Activated naive CD8-positive, alpha-beta T cell treated with anti-CD3 and anti-CD28 coated beads, Interleukin-2, amount 10 ng/mL, durations not matched to agents 7 days and 5 days (primary cell): ENCODE measurements around the gene JMJD6. TPM values are rescaled to one million over a fixed set of nuclear protein-coding genes. Genes with fewer than 3 reads are reported as not detected.

Source experiments
- ATAC-seq: fragments of 150-1000 bp; cut with Tn5 transposase; one replicate; pipeline ENCODE4 v1.10.0; 2021; ENCODE audit warnings: low read depth, moderate library complexity
- POLR2A ChIA-PET: fragments of 350-600 bp; sonication (Branson Sonifier 250); formaldehyde crosslinking; loops from one replicate; lab custom pipeline; 2021; ENCODE audit warnings: antibody characterized with exemption; lab: Charles Lee
- DNase-seq: peaks from one replicate; pipeline ENCODE4 v3.0.0; 2021
- H3K27ac Mint-ChIP-seq: one replicate; pipeline ENCODE4 v1.8.0; 2022; ENCODE audit warnings: mild to moderate bottlenecking, mixed read lengths
- H3K27me3 Mint-ChIP-seq: one replicate; pipeline ENCODE4 v1.8.0; 2022; ENCODE audit warnings: mild to moderate bottlenecking, moderate library complexity, mixed read lengths
- H3K36me3 Mint-ChIP-seq: one replicate; pipeline ENCODE4 v1.8.0; 2021; ENCODE audit warnings: mild to moderate bottlenecking, mixed read lengths
- H3K4me1 Mint-ChIP-seq: one replicate; pipeline ENCODE4 v1.8.0; 2021; ENCODE audit warnings: mixed read lengths
- H3K4me3 Mint-ChIP-seq: one replicate; pipeline ENCODE4 v1.8.0; 2022; ENCODE audit warnings: mild to moderate bottlenecking, moderate library complexity, mixed read lengths
- H3K9me3 Mint-ChIP-seq: one replicate; pipeline ENCODE4 v1.8.0; 2021; ENCODE audit warnings: mixed read lengths
- microRNA-seq: library from miRNA; unstranded; fragments of <30 nt; microRNA quantifications from one replicate; pipeline ENCODE4 v1.2.0, GENCODE V29; 2022
- total RNA-seq, 2 experiments: library from RNA; stranded (reverse); gene quantifications; one replicate each; pipeline ENCODE4 v1.2.3, GENCODE V29; 2021

Gene JMJD6
- total RNA-seq, 2 experiments from 2014 or later: 55.0 to 58.9 TPM

DNA sequence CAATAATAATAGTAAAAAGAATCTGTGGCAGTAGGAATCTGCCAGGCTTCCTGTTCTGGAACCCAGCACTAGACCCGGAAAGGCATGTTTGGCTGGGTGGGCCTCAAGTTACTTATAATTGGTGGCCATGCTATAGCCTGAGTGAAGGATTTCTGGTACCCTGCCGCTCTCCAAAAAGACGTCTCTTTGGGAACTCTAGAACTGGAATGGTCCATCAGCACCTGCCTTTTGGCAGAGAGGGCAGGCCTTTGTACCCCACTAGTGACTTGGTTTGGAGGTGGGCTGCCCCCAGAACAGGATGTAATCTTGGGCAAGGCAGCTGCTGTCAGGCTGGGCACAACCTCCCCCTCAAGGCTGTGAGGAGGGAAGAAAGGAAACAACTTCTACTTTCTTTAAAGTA is 53.5 kb downstream of the JMJD6 start:
- no peaks in the 10 kb centered on the region for H3K27me3 Mint-ChIP-seq
- DNase-seq: no peak
- H3K4me3 Mint-ChIP-seq: peak overlapping the region; percentile 89
- peaks cover 2% of the 10 kb centered on the region for H3K36me3 Mint-ChIP-seq
- ATAC-seq: no peak
- no peaks in the 10 kb centered on the region for H3K9me3 Mint-ChIP-seq
- H3K27ac Mint-ChIP-seq: peak overlapping the region; percentile 96
- peaks cover 32% of the 10 kb centered on the region for H3K4me1 Mint-ChIP-seq
- POLR2A ChIA-PET: interaction anchor here (1.5 to 2.1 kb wide), 2 partner anchors 116 to 180 kb away, joined by 3 to 22 read pairs; no protein-coding TSS in a partner anchor

DNA sequence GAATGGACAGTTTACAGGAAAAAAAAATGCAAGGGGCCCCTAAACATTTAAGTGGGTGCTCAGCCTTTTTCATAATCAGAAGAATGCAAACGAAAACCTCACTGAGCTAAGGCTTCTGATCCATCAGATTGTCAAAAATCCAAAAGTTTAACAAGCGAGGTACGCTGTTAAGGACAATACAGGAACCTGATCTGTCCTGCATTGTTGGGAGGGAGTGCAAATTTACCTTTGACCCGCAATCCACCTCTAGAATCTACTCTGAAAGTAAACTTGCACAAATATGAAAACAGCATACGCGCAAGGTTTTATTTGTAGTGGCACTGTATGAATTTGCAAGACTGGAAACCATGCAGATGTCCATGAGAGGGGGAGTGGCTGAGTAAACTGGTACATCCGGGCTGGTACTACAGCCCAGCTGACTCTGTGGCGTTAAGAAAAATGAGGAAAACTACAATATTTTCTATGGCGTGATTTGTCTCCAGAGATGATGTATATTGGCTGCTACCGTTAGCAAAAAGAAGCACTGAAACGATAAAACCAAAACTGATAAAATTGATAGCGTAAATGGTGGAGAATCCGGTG is 54.0 kb downstream of the JMJD6 start:
- ATAC-seq (no peak), DNase-seq (no peak)
- Mint-ChIP-seq H3K4me1 (peaks cover 32% of the 10 kb centered on the region), H3K4me3 (peak overlapping the region; percentile 89), H3K36me3 (peaks cover 2% of the 10 kb centered on the region), H3K27me3 (peaks cover 2% of the 10 kb centered on the region), H3K9me3 (no peaks in the 10 kb centered on the region), H3K27ac (peak overlapping the region; percentile 96)
- POLR2A ChIA-PET: interaction anchor here (1.0 to 2.1 kb wide), 12 partner anchors 9 to 179 kb away, joined by 3 to 22 read pairs (median 6); partner anchors contain the start of genes JMJD6, METTL23 and MFSD11

DNA sequence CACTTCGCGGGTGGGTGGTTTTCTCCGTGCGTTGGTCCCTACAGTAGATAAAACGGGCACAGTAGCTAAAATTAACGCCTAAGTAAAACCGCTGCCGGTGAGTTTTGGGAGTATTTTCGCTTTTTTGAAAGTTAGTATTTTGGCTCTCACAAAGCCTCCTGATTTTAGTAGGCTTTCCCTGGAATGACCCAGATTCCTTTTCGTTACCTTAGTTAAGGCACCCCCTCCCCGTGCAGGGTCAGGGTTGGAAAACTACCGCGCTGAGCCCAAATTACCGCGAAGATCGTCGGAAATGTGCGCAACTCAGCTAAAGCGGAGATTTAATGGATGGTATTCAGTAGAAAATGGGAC is 54.5 kb downstream of the JMJD6 start:
- Mint-ChIP-seq H3K36me3 (peaks cover 2% of the 10 kb centered on the region), H3K4me3 (peak overlapping the region; percentile 89), H3K9me3 (no peaks in the 10 kb centered on the region), H3K4me1 (peaks cover 32% of the 10 kb centered on the region), H3K27ac (peak overlapping the region; percentile 96), H3K27me3 (peaks cover 2% of the 10 kb centered on the region)
- POLR2A ChIA-PET: interaction anchor here (0.7 to 2.1 kb wide), 15 partner anchors 10 to 1459 kb away, joined by 3 to 22 read pairs (median 4); partner anchors contain the start of genes JMJD6, METTL23, MFSD11 and TMC8
- ATAC-seq (no peak), DNase-seq (no peak)

DNA sequence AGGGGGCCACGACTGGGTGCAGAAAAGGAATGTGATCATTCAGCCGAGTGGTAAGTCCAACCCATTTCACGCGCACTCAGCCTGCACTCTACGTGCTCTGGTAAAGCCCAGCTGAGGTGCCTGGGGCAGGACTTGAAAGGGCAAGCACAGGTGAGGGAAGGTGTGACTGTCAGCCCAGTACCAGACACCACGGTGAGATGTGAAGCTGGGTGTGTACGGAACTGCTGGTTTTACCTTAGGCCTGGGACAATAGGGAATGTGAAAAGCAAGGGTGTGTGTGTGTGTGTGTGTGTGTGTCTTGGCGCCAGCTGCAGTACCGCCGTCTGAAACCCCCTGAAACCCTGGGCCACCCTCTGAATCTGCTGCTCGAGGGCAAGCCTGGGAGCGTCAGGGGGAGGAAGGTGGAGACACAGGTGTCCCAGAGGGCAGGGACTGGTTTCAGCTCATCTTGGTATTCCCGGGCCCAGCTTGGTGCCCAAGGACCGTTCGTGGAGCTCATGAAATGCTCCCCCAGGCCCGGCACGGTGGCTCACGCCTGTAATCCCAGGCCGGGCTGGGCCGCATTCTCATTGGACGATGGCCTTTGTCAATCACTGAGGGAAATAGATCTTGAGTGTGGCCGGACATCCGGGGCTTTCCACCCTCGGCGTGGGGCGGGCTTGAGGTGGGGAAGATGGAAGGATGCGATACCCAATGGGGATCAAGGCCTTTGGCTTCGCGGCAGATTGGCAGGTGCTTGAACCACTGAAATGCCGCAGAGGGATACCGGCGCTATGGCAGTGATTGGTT is 55.1 kb downstream of the JMJD6 start:
- POLR2A ChIA-PET: interaction anchor here (0.6 to 2.1 kb wide), 16 partner anchors 10 to 1459 kb away, joined by 3 to 22 read pairs (median 4); partner anchors contain the start of genes JMJD6, METTL23, MFSD11 and TMC8
- Mint-ChIP-seq H3K4me1 (peaks cover 32% of the 10 kb centered on the region), H3K27ac (peak overlapping the region; percentile 96), H3K27me3 (peaks cover 2% of the 10 kb centered on the region), H3K36me3 (peaks cover 2% of the 10 kb centered on the region), H3K4me3 (peak overlapping the region; percentile 89), H3K9me3 (no peaks in the 10 kb centered on the region)
- ATAC-seq (peak; percentile 99), DNase-seq (peak; percentile 97)

DNA sequence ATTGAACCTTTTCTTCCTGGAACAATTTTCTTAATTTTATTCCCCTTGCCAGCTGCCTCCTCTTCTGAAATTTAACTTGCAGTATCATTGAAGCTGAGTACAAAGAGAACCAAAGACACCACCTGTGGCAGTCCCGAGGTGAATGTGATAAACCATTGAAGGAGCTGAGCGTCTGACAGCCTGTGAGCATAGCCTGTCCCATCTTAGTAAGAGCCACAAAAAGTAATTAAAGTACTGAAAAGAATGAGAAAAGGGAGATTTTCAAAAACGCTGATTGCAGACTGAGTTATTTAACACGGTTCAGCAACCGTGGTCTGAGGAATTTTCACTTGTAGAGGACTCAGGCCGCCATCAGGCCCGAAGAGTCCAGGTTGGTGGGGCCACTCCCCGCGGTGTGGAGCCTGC is 55.7 kb downstream of the JMJD6 start:
- peaks cover 2% of the 10 kb centered on the region for H3K27me3 Mint-ChIP-seq
- peak overlapping the region; percentile 89 for H3K4me3 Mint-ChIP-seq
- no peaks in the 10 kb centered on the region for H3K9me3 Mint-ChIP-seq
- POLR2A ChIA-PET: interaction anchor here (0.6 to 2.1 kb wide), 9 partner anchors 9 to 463 kb away, joined by 3 to 22 read pairs (median 6); partner anchors contain the start of genes JMJD6 and METTL23
- DNase-seq (no peak), ATAC-seq (no peak)
- H3K27ac Mint-ChIP-seq: peak overlapping the region; percentile 96
- H3K4me1 Mint-ChIP-seq: peaks cover 32% of the 10 kb centered on the region
- peaks cover 2% of the 10 kb centered on the region for H3K36me3 Mint-ChIP-seq

DNA sequence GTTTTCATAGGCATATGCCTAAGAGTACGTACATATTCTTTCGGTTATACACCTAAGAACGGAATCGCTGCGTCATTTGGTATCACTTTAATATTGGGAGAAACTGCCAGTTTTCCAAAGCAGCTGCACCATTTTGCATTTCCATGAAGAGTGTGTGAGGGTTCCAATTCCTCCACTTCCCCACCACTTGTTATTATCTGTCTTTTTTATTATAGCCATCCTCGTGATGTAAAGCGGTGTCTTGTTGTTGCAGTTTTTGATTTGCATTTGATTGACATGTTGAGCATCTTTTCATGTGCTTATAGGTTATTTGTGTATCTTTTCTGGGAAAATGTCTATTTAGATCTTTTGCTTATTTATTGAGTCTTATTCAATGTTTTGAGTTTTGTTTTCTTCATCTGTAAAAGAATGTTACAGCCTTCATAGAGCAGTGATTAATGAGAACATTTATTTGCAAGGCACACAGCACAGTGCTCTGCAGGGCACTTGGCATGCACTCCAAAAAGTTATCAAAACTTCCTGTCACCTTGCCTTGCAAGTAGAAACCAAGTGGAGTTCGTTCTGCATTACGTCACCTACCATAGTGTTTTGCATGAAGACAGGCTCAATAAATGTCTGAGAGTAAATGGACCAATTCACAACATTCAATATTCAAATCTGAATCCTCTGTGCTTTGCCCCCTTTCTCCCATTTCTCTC is 56.2 kb downstream of the JMJD6 start:
- DNase-seq (no peak), ATAC-seq (no peak)
- peaks cover 2% of the 10 kb centered on the region for H3K36me3 Mint-ChIP-seq
- peaks cover 2% of the 10 kb centered on the region for H3K27me3 Mint-ChIP-seq
- POLR2A ChIA-PET: interaction anchor here (0.6 kb wide), 1 partner anchor 155 kb away, joined by 3 read pairs; no protein-coding TSS in a partner anchor
- H3K4me1 Mint-ChIP-seq: peaks cover 32% of the 10 kb centered on the region
- peak overlapping the region; percentile 96 for H3K27ac Mint-ChIP-seq
- H3K4me3 Mint-ChIP-seq: peak overlapping the region; percentile 89
- no peaks in the 10 kb centered on the region for H3K9me3 Mint-ChIP-seq

Small RNA genes lying within 50 kb of the gene (microRNA-seq; reads per million reads assigned to microRNA genes)
- gene MIR636: 6.3 reads per million

Other genes with a start within 250 kb of the JMJD6 start
- 10 to 100 TPM; 65.1 to 67.2 TPM for gene RHBDF2, start 225.2 kb downstream of the JMJD6 start, total RNA-seq
- gene CYGB, start 188.9 kb downstream of the JMJD6 start, total RNA-seq: under 1 TPM in 1 of 2 experiments, not detected in 1; 0.37 TPM
- 1 to 10 TPM in 1 of 2 experiments, under 1 TPM in 1; 0.78 to 1.1 TPM for gene PRCD, start 186.6 kb downstream of the JMJD6 start, total RNA-seq
- gene ST6GALNAC2, start 140.7 kb downstream of the JMJD6 start, total RNA-seq: 1 to 10 TPM; 3.4 to 3.9 TPM
- gene ST6GALNAC1, start 82.8 kb downstream of the JMJD6 start, total RNA-seq: not detected
- 10 to 100 TPM; 34.4 to 37.2 TPM for gene MXRA7, start 15.6 kb downstream of the JMJD6 start, total RNA-seq
- gene METTL23, start 233 bp upstream of the JMJD6 start, total RNA-seq: 10 to 100 TPM; 51.1 to 54.1 TPM
- 100 to 1,000 TPM; 376 to 384 TPM for gene SRSF2, start 10.7 kb upstream of the JMJD6 start, total RNA-seq
- gene MFSD11, start 11.5 kb upstream of the JMJD6 start, total RNA-seq: 10 to 100 TPM; 28.5 to 29.1 TPM
- under 1 TPM; 0.43 to 0.47 TPM for gene MGAT5B, start 141.8 kb upstream of the JMJD6 start, total RNA-seq